ENCODE results near the gene SATB2.

Gene SATB2

DNA sequence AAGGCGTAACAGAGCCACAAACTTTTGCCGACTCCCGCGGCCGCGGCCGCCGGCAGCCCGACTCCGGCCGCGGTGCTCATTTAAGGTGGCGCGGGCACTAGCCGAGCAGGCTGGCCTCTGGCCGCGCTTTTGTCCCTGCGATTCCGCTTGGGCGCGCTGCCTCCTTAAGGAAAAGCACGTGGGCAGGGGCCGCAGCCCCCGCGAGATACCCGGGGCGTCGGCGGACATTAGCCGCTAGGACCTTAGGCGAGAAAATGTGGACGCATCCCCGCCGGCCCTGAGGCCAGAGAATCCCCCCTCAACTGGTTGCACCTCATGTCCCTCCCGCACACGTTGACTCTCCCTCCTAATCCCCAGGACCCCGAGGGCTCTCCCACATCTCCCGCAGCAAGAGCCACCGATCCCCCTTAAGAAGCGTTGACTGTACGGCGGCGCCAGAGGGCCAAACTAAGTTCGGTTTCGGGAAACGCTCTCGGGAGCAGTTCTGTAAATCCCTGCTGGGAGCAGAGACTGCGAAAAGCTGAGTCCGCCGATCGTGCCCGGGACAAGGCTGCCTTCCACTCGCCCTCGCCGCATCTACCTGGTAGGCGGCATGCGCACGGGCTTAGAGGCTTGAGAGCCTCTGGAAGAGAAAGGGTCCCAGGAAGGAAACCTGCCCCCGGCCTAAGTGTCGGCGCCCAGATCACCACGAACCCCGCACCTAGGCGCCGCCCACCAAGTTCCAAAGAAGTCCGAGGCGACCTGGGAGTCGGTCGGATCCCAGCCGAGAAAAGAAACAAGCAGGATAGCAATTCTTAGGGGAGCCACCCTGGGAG lies 1.8 kb upstream of the SATB2 start:
- Histone ChIP-seq H3K79me2 (ENCODE audit: control insufficient read depth, low read length) (no peaks in the 10 kb centered on the region), H3K4me1 (ENCODE audit: control insufficient read depth, low read length) (peaks cover 6% of the 10 kb centered on the region; the same call in 1 of the 2 replicates), H3K27ac (ENCODE audit: low read depth, low read length) (no peak overlapping the region), H4K20me1 (ENCODE audit: control insufficient read depth, insufficient read depth, low read depth, low read length) (no peaks in the 10 kb centered on the region), H3K36me3 (ENCODE audit: control insufficient read depth, low read length) (no peaks in the 10 kb centered on the region), H3K9me2 (replicated peaks; ENCODE audit: control insufficient read depth, low read length) (no peaks in the 10 kb centered on the region), H3F3A (ENCODE audit: control insufficient read depth, insufficient read depth) (no peaks in the 10 kb centered on the region; the same call in none of the 2 replicates), H3K27me3 (ENCODE audit: control insufficient read depth, low read length) (peaks cover 57% of the 10 kb centered on the region), H3K4me3 (ENCODE audit: low read length) (peak overlapping the region; percentile 80), H3K9me3 (ENCODE audit: control insufficient read depth, insufficient read depth, low read length) (no peaks in the 10 kb centered on the region), H3K4me2 (ENCODE audit: low read length) (peak overlapping the region; percentile 84)
- TF ChIP-seq, protein P1, sequence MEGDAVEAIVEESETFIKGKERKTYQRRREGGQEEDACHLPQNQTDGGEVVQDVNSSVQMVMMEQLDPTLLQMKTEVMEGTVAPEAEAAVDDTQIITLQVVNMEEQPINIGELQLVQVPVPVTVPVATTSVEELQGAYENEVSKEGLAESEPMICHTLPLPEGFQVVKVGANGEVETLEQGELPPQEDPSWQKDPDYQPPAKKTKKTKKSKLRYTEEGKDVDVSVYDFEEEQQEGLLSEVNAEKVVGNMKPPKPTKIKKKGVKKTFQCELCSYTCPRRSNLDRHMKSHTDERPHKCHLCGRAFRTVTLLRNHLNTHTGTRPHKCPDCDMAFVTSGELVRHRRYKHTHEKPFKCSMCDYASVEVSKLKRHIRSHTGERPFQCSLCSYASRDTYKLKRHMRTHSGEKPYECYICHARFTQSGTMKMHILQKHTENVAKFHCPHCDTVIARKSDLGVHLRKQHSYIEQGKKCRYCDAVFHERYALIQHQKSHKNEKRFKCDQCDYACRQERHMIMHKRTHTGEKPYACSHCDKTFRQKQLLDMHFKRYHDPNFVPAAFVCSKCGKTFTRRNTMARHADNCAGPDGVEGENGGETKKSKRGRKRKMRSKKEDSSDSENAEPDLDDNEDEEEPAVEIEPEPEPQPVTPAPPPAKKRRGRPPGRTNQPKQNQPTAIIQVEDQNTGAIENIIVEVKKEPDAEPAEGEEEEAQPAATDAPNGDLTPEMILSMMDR (IDR thresholded peaks at IDR 0.05; ENCODE audit: low read depth, low read length, poor library complexity, severe bottlenecking) = no peak
- TF ChIP-seq EZH2phosphoT487 (IDR thresholded peaks at IDR 0.05; ENCODE audit: borderline replicate concordance, low read length) = peak; percentile 67; the same call in 1 of the 2 replicates

DNA sequence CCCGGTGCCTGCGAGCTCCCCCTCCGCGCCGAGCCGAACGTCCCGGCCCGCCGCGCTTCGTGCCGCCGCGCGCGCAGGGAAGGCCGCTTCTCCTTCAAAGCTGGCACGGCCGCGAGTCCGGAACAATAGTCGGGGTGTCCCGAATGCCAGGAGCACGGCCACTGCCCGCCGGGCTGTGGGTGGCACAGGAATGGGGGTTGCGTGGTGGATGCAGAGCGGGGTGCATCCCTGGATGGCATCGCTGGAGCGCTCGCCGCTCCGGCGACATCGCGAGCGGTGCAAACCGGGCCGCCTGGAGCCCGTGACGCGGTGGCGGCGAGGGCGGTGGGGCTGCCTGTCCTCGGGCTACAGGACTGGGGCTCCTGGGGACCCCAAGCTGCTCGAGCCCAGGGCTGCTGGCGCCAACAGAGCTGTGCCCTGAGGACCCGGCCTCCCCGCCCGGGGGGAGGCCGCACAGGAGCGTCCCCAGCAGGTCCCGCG lies 1.1 kb upstream of the SATB2 start:
- no peak overlapping the region for H3K27ac ChIP-seq (ENCODE audit: low read depth, low read length)
- peak overlapping the region; percentile 84 for H3K4me2 ChIP-seq (ENCODE audit: low read length)
- H3K9me3 ChIP-seq (ENCODE audit: control insufficient read depth, insufficient read depth, low read length) = no peaks in the 10 kb centered on the region
- H3F3A ChIP-seq (ENCODE audit: control insufficient read depth, insufficient read depth) = no peaks in the 10 kb centered on the region; the same call in none of the 2 replicates
- H3K79me2 ChIP-seq (ENCODE audit: control insufficient read depth, low read length) = no peaks in the 10 kb centered on the region
- H3K4me1 ChIP-seq (ENCODE audit: control insufficient read depth, low read length) = peaks cover 6% of the 10 kb centered on the region; the same call in 1 of the 2 replicates
- H4K20me1 ChIP-seq (ENCODE audit: control insufficient read depth, insufficient read depth, low read depth, low read length) = no peaks in the 10 kb centered on the region
- peak overlapping the region; percentile 80 for H3K4me3 ChIP-seq (ENCODE audit: low read length)
- TF ChIP-seq, protein P1 (IDR thresholded peaks at IDR 0.05; ENCODE audit: low read depth, low read length, poor library complexity, severe bottlenecking) = no peak
- no peak for TF ChIP-seq EZH2phosphoT487 (IDR thresholded peaks at IDR 0.05; ENCODE audit: borderline replicate concordance, low read length)
- H3K36me3 ChIP-seq (ENCODE audit: control insufficient read depth, low read length) = no peaks in the 10 kb centered on the region
- peaks cover 63% of the 10 kb centered on the region for H3K27me3 ChIP-seq (ENCODE audit: control insufficient read depth, low read length)
- no peaks in the 10 kb centered on the region for H3K9me2 ChIP-seq (replicated peaks; ENCODE audit: control insufficient read depth, low read length)

DNA sequence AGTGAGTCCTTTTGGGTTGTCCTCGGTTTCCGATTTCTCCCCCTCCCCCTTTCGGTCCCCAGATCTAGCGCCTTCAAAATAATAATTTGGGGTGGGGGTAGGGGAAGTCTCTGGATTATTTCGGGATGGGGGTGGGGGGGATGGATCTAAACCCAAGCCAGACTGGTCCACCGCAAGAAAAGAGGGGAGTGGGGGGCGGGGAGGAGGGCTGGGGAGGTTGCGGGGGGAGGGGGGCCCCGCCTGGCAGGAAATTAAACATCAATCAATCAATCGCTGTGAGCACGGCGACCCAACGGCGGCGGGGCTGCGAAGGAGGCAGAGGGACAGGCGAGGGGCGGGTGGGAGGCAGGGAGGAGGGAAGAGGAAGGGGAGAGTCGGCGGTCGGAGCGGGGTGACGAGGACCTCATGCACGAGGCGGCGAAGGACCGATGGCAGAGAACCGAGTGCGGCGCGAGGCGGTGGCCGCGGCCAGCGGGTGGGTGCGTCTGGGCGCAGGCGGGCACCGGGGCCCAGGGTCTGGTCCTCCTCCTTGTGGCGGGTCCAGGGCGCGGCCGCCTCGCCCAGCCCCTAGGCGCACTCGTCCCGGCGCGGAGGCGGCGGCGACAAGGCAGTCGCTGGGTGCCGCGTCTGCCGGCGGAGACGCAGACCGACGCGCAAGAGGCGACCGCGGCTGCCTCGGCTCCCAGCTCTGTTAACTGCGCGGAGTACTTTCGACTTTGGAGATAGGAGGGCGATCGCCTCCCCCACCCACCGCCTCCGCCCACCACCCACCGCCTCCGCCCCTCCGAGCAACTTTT lies 468 bp upstream of the SATB2 start:
- H3K36me3 ChIP-seq (ENCODE audit: control insufficient read depth, low read length) = no peaks in the 10 kb centered on the region
- H3K27me3 ChIP-seq (ENCODE audit: control insufficient read depth, low read length) = peaks cover 63% of the 10 kb centered on the region
- H3K27ac ChIP-seq (ENCODE audit: low read depth, low read length) = no peak overlapping the region
- TF ChIP-seq EZH2phosphoT487 (IDR thresholded peaks at IDR 0.05; ENCODE audit: borderline replicate concordance, low read length) = no peak
- TF ChIP-seq, protein P1 (IDR thresholded peaks at IDR 0.05; ENCODE audit: low read depth, low read length, poor library complexity, severe bottlenecking) = no peak
- no peaks in the 10 kb centered on the region; the same call in none of the 2 replicates for H3F3A ChIP-seq (ENCODE audit: control insufficient read depth, insufficient read depth)
- H3K4me2 ChIP-seq (ENCODE audit: low read length) = peak overlapping the region; percentile 84
- no peaks in the 10 kb centered on the region for H3K9me3 ChIP-seq (ENCODE audit: control insufficient read depth, insufficient read depth, low read length)
- no peaks in the 10 kb centered on the region for H3K79me2 ChIP-seq (ENCODE audit: control insufficient read depth, low read length)
- H3K9me2 ChIP-seq (replicated peaks; ENCODE audit: control insufficient read depth, low read length) = no peaks in the 10 kb centered on the region
- peak overlapping the region; percentile 80 for H3K4me3 ChIP-seq (ENCODE audit: low read length)
- peaks cover 6% of the 10 kb centered on the region; the same call in 1 of the 2 replicates for H3K4me1 ChIP-seq (ENCODE audit: control insufficient read depth, low read length)
- H4K20me1 ChIP-seq (ENCODE audit: control insufficient read depth, insufficient read depth, low read depth, low read length) = no peaks in the 10 kb centered on the region
